ENCODE data around the gene EPHA8. TPM values are rescaled to one million over a fixed set of nuclear protein-coding genes. Genes with fewer than 3 reads are reported as not detected.

Gene EPHA8
- total and polyA plus RNA-seq, 9 of the 15 experiments (the other 6 are each of a cell fraction or from before 2014, with no cell fraction given): not detected

DNA sequence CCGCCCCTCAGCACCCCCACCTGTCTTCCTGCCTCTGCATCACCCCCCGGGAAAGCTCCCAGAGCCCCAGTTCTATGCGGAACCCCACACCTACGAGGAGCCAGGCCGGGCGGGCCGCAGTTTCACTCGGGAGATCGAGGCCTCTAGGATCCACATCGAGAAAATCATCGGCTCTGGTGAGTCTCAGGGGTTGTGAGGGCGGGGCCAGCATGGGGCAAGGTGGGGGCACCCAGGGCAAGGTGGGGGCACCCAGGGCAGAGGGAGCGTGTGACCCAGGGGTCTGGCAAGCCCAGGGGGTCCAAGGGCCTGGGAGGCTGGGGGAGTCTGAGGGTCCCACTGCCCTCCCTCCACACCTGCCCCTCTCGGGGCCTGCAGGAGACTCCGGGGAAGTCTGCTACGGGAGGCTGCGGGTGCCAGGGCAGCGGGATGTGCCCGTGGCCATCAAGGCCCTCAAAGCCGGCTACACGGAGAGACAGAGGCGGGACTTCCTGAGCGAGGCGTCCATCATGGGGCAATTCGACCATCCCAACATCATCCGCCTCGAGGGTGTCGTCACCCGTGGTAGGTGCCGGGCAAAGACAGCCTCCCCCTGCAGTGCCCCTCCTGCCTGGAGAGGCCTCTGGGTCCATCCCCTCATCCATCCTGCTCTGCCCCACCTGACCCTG is 34.1 kb downstream of the EPHA8 start:
- Histone ChIP-seq H3K36me3 (ENCODE audit: control insufficient read depth, insufficient read depth, low read length) (no peaks in the 10 kb centered on the region), H3K4me2 (ENCODE audit: insufficient read depth, low read length) (no peak overlapping the region), H3K27me3 (ENCODE audit: control insufficient read depth in 2 of 2, insufficient read depth in 2 of 2, low read length in 2 of 2) (peaks cover 54 to 79% of the 10 kb centered on the region in 2 experiments), H4K20me1 (replicated peaks; ENCODE audit: control insufficient read depth, insufficient read depth, low read length) (peaks cover 22% of the 10 kb centered on the region; the same call in 1 of the 2 replicates), H3K27ac (ENCODE audit: extremely low read depth, low read depth, low read length) (no peak overlapping the region), H3K4me1 (replicated peaks in 1 of 2; ENCODE audit: control insufficient read depth in 2 of 2, insufficient read depth in 2 of 2, low read length in 2 of 2) (peaks cover 0 to 26% of the 10 kb centered on the region in 2 experiments; a peak in 1 of 5 replicates), H2AFZ (ENCODE audit: low read depth, low read length) (no peak overlapping the region), H3K9me1 (ENCODE audit: control insufficient read depth, insufficient read depth, low read length) (peaks cover 4% of the 10 kb centered on the region), H3K79me2 (ENCODE audit: control insufficient read depth, insufficient read depth, low read length) (no peaks in the 10 kb centered on the region), H3K9me3 (replicated peaks; ENCODE audit: control insufficient read depth, insufficient read depth, low read depth, low read length) (no peaks in the 10 kb centered on the region), H3K9ac (ENCODE audit: insufficient read depth in 1 of 2, low read depth in 2 of 2, low read length in 2 of 2) (no peak overlapping the region), H3K4me3 (no peak overlapping the region)
- no peak for FAIRE-seq
- no TSS peak for BruUV-seq (replicated peaks)
- DNase-seq (ENCODE audit: extremely low read depth in 1 of 4, low spot score in 3 of 4): no peak
- in situ Hi-C loops (cut with MboI): no loop called here
- CTCF ChIA-PET (ENCODE audit: low intra/inter-chr PET ratio): no interaction called here
- intact Hi-C loops (cut with micrococcal nuclease): no loop called here
- POLR2A ChIA-PET: no interaction called here
- TF ChIP-seq TAF9B (IDR thresholded peaks at IDR 0.05; ENCODE audit: partially characterized antibody) (no peak), IFI16 (CRISPR knock-in tag; IDR thresholded peaks at IDR 0.05) (no peak), ZNF165 (CRISPR knock-in tag; IDR thresholded peaks at IDR 0.05; ENCODE audit: borderline replicate concordance) (no peak), MED1 (CRISPR knock-in tag; IDR thresholded peaks at IDR 0.05; ENCODE audit: borderline replicate concordance) (no peak), ESRRB (CRISPR knock-in tag; IDR thresholded peaks at IDR 0.05; ENCODE audit: borderline replicate concordance) (no peak)
- TF ChIP-seq, protein P1, sequence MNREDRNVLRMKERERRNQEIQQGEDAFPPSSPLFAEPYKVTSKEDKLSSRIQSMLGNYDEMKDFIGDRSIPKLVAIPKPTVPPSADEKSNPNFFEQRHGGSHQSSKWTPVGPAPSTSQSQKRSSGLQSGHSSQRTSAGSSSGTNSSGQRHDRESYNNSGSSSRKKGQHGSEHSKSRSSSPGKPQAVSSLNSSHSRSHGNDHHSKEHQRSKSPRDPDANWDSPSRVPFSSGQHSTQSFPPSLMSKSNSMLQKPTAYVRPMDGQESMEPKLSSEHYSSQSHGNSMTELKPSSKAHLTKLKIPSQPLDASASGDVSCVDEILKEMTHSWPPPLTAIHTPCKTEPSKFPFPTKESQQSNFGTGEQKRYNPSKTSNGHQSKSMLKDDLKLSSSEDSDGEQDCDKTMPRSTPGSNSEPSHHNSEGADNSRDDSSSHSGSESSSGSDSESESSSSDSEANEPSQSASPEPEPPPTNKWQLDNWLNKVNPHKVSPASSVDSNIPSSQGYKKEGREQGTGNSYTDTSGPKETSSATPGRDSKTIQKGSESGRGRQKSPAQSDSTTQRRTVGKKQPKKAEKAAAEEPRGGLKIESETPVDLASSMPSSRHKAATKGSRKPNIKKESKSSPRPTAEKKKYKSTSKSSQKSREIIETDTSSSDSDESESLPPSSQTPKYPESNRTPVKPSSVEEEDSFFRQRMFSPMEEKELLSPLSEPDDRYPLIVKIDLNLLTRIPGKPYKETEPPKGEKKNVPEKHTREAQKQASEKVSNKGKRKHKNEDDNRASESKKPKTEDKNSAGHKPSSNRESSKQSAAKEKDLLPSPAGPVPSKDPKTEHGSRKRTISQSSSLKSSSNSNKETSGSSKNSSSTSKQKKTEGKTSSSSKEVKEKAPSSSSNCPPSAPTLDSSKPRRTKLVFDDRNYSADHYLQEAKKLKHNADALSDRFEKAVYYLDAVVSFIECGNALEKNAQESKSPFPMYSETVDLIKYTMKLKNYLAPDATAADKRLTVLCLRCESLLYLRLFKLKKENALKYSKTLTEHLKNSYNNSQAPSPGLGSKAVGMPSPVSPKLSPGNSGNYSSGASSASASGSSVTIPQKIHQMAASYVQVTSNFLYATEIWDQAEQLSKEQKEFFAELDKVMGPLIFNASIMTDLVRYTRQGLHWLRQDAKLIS (CRISPR knock-in tag; IDR thresholded peaks at IDR 0.05): no peak
- no peak for ATAC-seq
- 3% methylated on average over 29 of the region's 30 CpGs for WGBS (ENCODE audit: insufficient coverage, low coverage, missing lambda C conversion rate)

Data from K562 (cell line).